Measurements from ENCODE around the gene MACROD2.

Gene MACROD2

DNA sequence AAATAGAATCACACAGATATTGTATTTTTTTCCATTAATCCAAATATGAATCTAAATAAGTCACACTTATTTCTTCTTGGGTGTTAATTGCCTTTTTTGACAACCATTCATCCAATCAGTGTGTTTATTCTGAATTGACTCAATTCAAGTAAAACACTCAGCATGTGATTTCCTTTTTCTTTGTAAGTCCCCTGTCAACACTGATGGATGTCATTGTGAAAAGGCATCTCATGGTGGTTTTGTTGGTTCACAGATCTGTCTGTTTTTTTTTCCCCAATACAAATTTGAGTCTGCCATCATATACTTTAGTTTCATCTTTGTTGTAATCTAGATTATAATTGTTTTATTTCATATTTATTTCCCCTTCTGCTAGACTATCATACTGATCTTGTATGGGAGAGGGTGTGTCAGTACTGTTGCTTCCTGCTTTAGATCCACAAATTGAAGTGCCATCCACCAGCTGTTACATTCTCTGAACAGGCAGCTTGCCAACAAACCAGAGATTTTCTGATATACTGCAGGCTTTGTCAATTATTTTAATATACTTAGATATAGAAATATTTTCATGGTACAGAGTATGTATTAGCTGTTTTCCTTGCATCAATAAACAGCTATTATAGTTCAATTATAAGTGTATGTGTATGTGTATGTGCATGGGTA lies 406.3 kb downstream of the MACROD2 start:
- H3K4me3 ChIP-seq (ENCODE audit: low read depth, low read length) = no peak overlapping the region

DNA sequence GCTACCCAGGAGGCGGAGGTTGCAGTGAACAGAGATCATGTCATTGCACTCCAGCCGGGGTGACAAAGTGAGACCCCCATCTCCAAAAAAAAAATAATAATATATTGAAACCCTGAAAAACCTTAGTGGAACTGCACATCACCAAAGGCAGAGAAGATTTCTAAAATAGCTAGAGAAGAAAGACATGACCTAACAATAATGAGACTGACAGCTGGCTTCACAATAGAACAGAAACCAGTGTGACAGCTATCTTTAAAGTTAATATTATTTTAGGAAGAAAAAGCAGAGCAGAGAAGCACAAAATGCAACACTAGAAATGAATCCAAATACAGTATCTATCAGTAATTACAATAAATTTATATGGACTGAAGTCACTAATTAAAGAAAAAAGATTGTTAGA lies 409.2 kb downstream of the MACROD2 start:
- no peak overlapping the region for H3K4me3 ChIP-seq (ENCODE audit: low read depth, low read length)

DNA sequence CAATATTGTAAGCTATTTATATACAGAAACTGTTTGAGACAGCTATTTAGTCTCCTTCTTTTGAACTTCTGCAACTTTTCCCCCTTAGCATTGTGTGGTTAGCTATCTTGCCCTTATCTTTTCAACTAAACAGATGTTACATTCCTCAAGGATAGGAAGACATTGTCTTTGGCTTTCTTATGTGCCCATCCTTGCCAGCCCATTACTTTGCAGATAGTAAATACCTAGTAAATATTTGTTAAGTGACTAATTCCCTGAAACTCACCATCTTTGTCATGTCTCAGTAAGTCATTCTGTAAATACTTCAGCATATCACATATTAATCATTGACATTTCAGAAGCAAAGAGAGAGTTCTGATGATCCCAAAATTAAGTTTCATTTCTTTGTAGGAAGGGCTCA lies 411.2 kb downstream of the MACROD2 start:
- no peak overlapping the region for H3K4me3 ChIP-seq (ENCODE audit: low read depth, low read length)

DNA sequence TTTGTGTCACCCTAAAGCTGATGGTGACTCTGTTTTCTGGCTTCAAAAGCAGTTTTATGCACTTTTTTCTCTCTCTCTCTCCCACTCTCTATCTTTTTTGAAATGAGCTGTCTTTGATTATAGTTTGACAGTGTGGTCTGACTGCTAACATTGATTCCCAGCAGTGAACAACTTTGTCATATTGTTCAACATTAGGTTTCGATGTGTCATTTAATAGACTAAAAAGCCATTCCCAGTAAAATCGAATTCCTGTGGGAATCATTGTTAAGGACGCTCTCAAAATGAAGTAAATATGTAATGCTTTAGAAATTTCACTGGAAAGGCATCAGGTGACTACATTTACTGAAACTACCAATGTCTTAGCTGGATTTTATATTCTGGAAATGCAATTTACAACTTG lies 412.0 kb downstream of the MACROD2 start:
- no peak overlapping the region for H3K4me3 ChIP-seq (ENCODE audit: low read depth, low read length)

DNA sequence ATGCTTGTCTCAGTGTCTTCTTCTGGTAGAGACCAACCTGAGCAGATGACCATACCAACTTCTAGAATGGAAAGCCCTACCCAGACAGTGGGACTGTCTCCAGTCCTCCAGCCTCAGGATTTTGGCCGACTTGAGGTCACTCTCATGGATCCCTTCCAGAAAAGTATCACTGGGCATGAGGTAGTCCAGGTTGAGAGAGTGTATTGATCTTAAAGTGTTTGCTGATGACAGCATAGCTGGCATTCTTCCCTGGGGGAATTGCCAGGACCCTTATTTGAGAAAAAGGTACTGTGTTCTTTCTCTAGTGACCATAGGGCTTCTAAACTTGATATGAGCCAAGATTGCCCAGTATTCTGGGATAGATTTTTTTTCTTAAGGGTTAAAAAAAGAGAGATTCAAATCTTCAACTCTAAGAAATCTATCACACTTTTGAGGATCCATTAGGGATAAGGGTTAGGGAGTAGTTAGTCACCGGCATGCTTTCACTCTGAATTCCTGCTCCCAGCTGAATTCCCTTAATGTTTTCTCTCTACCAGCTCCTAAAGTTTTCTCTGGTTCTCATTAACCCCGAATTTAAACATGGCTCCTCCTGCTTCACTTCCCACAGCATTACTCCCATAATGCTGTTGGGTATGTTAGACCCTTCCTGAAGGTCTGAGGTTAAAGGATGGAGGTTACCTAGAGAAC lies 415.7 kb downstream of the MACROD2 start:
- no peak overlapping the region for H3K4me3 ChIP-seq (ENCODE audit: low read depth, low read length)

DNA sequence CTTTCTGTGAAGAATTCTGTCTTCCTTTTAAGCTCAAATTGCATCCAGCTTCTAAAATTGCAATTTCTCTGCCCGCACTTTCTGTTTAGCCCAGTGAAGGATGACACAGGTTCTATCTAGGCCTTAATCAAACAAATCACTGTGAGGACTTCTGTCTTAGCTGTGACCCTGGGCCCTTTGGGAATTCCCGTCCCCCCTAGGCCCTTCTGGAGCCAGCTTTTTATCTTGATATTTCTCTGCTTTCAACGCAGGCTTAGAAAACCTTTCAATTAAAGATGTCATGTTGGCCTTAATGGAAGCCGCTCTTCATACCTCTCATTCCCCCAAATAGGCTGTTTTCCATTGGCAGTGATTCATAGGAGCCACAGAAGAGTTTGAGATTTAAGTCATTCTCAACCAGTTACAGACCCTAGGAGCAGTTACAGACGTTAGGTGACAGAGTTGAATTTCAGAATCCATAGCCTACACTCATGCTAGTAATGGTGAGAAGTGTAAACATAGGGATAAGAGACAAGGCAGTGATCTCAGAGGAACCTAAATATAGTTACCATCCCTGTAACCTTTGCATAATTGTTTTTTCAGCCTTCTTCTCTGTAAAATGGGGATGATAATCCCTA lies 416.9 kb downstream of the MACROD2 start:
- no peak overlapping the region for H3K4me3 ChIP-seq (ENCODE audit: low read depth, low read length)

DNA sequence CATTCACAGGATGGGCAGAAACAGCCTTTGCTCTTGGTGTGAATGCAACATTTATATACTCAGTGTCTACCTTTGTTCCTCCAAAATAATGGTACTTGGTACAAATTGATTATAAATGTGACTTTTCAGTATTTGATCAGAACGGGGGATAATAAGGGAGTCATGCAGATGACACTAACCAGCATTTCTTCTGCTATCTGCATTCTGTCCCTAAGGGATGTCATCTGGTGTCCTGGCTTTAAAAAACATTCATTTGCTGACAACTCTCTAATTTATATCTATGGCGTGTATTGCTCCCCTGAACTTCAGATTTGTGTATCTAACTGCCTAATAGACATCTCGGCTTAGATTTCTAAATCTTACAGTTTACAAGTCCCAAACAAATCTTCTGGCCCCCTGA lies 418.5 kb downstream of the MACROD2 start:
- no peak overlapping the region for H3K4me3 ChIP-seq (ENCODE audit: low read depth, low read length)

DNA sequence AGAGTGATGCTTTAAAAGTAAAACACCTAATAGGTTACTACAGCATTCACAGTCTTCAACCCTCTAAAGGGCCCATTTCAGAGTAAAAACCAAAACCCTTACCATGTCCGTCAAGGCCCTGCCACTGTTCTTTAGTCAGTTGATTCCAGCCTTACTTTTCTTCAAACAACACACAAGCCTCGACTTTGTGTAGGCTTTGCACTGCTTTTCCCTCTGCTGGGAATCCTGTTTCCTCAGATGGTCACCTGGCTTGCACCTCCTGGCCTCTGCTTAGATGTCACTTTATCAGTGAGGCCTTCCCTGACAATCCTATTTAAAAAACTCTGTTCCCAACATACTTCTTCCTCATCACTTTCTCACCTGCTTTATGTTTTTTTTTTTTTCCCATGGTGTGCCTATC lies 419.2 kb downstream of the MACROD2 start:
- no peak overlapping the region for H3K4me3 ChIP-seq (ENCODE audit: low read depth, low read length)

DNA sequence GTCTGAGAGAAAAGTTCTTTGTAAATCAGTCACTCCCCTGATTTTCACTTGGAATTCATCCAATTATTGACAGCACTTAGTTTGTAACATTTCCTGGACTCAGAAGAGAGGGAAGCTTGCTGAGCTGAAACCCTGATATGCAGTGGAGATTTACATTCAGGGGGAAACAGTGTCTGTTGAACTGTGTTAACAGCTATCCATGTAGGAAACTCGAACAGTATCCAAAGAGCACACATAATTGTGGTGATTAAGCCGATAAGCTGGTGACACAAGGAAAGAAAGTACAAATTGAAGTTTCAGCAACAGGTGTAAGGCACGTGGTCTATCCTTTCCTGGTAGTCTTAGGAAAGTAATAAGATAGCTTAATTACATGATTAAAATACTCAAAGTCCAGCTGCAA lies 420.2 kb downstream of the MACROD2 start:
- no peak overlapping the region for H3K4me3 ChIP-seq (ENCODE audit: low read depth, low read length)

DNA sequence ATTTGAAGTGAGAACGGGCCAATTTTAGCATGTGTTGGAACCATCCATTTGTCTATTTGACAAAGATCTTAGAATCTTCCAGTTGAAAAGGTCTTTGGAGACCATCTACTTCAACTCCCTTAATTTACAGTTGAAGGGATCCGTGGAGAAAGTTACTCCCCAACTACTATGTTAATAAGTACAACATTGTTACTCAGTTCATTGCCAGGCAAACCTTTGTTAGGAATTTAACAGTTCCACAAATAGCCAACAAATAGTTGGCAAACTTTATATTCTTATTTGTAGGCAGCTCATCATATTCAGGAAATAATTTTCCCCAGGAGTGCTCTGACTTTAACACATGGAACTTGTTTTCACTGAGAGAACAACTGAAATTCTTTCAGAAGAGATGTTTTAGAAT lies 423.1 kb downstream of the MACROD2 start:
- no peak overlapping the region for H3K4me3 ChIP-seq (ENCODE audit: low read depth, low read length)

DNA sequence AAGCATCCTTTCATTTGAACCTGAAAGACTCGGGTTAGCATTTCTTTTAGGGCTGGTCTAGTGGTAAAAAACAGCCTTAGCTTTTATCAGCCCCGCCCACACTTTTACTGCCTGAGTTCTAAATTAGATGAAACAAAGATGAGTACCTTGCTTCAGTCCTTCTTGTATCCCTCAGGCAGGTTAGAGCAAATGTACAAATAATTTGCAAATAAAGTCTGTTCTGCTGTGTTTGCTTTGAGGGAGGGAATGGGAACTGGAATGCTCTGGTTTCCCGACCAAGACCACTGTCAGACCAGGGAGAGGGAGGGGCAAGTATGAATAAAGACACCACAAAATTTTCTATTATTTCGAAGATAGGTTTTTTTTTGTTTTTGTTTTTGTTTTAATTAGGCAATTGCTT lies 427.6 kb downstream of the MACROD2 start:
- H3K4me3 ChIP-seq (ENCODE audit: low read depth, low read length) = no peak overlapping the region

DNA sequence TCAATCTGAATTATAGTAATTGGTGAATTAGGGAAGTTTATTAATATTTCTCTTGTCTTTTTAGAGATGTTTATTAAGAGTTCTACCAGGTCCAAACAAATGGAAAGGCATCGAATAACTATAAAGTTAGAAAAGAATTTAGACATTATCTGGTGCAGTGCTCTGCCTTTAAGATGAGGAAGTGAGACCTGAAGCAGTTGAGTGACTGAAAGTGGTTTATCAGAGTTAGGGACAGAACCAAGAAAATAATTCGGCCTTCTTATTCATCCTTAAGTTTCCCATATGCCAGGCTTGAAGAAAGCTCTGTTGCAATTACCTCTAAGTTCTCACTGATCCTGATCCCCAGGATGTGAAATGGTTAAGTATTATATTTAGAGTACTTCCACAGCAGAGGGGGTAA lies 436.3 kb downstream of the MACROD2 start:
- no peak overlapping the region for H3K4me3 ChIP-seq (ENCODE audit: low read depth, low read length)

DNA sequence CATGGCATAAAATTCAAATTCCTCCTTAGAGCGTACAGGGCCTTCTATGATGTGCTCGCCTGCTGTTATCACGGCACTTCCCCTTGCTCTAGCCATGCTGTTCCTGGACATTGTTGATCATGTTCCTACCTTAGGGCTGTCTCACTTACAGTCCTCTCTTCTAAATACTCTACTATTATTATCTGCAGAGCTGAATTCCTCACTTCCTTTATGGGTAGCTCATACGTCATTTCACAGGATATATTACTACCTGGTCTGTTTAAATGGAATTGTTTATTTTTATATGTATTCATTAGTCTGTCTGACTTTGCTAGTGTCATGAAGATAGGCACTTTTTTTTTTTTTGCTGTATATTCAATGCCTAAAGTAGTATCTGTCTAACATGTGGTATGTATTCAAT lies 436.8 kb downstream of the MACROD2 start:
- H3K4me3 ChIP-seq (ENCODE audit: low read depth, low read length) = no peak overlapping the region

DNA sequence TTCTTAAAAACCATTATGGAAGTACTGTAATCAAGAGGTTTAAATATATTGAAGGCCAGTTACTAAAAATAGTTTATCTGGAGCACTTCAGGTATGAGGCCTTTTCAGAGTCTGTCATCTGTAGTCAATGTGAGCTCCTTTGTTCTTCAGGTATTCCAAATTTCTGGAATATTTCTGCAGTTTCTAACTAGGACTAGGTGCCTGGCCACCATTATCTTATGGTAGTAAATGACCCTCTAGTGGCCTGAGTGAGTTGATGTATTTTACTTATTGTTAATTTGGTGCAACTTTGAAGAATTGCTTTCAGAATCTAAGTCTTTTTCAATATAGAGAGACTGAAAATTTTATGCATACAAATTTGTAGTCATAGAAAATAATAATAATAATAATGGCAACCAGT lies 437.3 kb downstream of the MACROD2 start:
- H3K4me3 ChIP-seq (ENCODE audit: low read depth, low read length) = no peak overlapping the region

DNA sequence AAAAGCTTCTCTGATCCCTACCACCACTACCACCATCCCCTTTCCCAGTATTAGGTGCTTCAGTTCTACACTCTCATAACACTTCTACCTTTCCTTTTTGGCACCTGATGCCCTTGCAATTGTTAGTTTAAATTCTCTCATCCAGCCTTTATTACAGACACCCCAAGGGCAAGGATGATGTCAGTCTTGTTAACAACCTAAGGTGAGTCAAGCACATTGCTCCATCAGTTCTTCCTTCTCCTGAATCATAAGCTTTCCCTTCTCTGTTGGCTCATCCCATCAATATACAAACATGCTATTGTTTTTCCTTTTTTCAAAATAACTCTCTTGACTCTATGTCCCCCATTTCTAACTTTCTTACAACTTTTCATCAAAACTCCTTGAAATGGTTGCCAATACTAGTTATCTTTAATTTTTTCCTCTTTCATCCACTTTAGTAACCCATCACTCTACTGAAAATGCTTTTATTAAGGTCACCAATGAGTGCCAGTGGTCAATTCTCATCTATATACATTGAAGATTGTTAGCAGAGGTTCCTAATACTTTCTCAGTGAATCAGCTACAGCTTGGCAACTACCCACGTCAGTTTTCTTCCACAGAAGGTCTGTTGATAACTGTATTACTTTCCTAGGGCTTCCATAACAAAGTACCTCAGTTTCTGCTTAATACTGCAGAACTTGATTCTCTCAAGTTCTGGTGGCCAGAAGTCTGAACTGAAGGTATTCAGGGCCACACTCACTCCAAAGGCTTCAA lies 439.2 kb downstream of the MACROD2 start:
- H3K4me3 ChIP-seq (ENCODE audit: low read depth, low read length) = no peak overlapping the region

DNA sequence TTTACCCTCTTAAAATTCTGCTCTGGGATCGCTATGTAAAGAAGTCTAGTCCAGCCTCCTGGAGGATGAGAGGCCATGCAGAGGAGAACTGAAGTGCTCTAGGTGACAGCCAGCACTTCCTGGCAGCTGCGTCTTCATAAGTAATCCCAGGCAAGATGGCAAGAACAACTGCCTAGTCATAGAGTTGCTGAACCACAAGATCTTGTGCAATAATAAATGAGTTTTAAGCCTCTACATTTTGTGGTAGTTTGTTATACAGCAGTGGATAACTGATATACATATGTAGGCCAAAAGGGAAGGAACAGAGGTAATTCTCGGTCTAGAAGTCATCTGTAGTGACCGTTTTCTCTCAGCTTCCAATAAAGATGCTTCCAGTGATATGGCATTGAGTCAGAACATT lies 445.9 kb downstream of the MACROD2 start:
- H3K4me3 ChIP-seq (ENCODE audit: low read depth, low read length) = no peak overlapping the region

DNA sequence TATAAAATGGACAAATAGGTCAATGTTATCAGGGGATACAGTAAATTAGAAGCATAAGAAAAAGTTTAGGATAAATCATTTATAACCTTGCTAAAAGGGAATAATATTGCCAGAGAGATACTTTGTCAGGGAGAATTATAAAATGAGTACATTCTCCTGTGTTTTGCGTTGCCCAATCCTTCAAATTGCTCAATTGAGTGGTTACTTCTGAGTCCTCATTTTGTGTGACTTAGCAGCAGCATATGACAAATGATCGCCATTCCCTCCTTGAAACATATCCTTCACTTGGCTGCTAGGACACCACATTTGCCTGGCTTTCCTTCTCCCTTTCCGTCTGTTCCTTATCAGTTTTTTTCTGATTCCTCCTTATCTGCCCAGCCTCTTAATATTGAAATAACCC lies 448.8 kb downstream of the MACROD2 start:
- no peak overlapping the region for H3K4me3 ChIP-seq (ENCODE audit: low read depth, low read length)

DNA sequence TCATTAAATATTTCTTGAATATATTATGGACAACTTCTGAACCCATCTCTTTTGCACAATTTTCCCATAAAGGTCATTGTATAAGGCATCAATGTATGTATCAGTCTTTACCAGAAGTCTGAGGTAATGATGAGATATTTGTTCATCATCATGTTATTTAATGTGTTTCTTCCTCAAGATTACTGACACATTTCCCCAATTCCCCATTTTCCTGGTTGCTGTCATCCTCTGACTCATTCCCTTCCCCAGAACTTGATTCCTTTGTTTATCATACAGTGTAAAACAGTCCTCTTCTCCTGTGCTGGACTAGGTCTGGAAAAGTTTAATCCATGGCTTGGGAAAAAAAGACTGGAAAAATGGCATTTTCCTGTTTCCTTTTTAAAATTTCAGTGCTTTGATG lies 450.0 kb downstream of the MACROD2 start:
- H3K4me3 ChIP-seq (ENCODE audit: low read depth, low read length) = no peak overlapping the region

DNA sequence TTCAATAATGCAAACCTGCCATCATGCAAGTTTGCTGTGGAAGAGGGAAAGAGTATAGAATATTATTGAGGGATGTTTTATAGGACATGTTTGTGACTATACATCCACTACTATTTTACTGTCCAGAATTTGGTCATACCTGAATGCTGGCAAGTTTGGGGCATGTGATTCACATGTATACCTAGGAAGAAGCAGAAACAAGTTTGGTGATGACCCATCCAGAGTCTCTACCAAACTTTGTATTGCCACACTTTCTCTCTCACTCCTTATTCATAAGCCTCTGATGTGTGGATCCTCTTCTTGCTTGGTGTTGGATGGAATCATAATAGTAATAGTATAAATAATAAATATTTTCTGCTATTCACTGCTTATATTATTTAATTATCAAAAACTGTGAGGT lies 450.6 kb downstream of the MACROD2 start:
- H3K4me3 ChIP-seq (ENCODE audit: low read depth, low read length) = no peak overlapping the region

DNA sequence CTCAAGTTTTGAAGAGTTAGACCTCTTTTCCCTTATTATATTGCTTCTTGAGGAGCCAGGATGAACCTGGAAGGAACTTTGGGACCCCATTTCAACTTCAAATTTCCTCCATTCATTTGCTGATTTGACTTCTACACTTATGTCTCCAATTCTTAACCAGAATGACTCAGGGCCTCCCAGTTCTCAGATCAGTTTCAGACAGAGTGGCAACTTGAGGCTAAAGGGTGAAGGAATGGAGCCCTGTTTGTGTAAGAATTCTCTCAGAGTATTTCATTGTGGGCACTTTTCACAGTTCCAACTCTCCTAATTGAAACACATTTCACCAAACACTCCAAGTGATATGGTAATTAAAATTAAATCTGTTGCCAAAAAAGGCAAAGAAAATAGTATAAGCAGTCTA lies 451.1 kb downstream of the MACROD2 start:
- H3K4me3 ChIP-seq (ENCODE audit: low read depth, low read length) = no peak overlapping the region

DNA sequence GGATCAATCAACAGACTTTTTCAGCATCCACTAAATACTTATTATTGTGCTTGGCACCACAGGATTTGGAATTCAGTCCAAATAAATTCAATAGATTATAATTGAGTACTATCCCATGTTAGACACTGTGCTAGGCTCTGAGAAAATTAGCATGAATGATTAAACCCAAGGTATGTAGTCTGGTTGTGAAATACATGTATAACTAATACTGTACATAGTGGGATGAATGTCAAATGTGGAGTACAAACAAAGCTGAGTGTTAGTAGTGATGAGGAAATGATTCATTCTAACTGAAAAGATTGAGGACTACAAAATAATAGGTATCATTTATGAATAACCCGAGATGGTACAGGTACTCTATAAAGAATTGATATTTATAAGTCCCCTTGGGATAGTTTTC lies 454.0 kb downstream of the MACROD2 start:
- H3K4me3 ChIP-seq (ENCODE audit: low read depth, low read length) = no peak overlapping the region

DNA sequence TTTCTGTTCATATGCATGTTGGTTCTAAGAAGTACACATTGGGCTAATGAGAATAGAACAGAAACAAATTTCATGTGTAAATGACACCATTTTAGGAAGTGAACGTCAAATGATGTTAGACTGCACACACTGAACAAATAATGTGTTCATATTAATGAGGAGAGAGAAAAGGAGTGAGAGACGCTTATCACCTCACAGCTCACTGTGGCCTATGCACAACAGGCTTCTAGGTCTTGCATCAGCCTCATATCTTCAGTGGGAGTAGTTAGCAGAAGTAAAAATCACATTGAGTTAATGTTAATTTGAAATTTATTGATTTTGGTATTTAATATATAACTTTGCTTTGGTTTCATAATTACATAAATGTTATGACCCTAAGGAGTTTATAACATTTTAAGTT lies 454.9 kb downstream of the MACROD2 start:
- H3K4me3 ChIP-seq (ENCODE audit: low read depth, low read length) = no peak overlapping the region

Data from iPS-11a (cell line).